HuH-7 (cell line): Measurements from ENCODE around the gene ADAMTS2.
"Not testable (repeated sequence)": the region's sequence is repeated elsewhere in the genome, so short reads cannot be mapped to it uniquely, and the experiment has no call there.

Experiments used
- DNase-seq: peaks from one replicate; pipeline ENCODE4 v3.0.0; 2011; ENCODE audit warnings: low spot score

The ADAMTS2 gene

DNA sequence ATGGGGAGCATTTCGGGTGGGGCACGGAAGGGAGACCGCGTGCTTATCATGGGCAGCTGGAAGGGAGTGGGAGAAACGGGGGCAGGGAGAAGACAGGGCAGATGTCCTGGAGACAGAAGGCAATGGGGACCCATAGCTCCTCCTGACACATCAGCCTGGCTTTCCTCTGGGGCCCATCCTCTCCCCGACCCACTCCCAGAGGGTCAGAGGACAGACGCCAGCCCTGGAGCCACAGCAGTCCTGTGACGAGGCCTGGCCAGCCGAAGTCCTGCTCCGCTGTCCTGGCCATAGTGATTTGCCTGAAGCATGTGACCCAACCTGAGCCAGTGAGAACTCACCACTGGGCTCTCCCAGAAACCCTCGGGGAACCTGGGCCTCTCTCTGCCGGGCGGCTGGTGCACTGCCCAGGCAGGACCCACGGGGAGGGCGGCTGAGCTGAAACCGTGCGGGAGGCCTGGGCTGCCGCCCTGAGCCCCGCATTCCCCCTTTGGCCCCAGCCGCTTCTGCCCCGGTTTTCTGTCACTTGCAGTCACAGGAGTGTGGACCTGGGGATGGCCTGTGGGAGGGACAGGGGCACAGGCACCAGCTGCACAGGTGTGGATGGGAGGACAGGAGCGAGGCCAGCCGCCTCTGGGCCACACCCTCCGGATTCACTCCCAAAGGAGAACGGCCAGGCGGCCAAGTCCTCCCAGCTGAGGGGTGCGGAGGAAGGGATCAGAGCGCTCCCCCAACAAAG is 19.8 kb downstream of the ADAMTS2 start:
- no peak for DNase-seq

DNA sequence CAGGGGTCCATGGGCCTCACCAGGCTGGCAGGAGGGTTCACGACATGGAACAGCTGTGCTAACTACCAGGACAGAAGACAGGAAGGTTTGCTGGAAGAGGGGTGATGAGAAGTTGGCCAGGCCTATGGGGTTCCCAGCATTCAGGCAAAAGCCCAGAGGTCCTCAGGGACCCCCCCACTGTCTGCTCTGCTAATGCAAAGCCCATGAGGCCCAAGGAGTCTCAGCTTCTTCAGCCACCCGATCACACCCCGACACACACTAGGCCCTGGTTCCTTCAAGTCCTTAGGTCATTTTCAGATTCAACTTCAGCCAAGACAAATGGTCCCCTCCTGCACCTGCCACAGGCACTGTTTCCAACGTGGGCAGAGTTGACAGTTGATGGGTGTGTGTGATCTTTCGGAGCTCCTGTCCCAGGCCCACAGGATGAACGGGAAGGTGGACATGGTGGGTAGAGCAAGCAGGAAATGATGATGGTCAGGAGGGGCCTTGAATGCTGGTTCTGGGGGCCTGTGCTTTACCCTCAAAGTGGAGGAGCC is 20.4 kb downstream of the ADAMTS2 start:
- DNase-seq: no peak

DNA sequence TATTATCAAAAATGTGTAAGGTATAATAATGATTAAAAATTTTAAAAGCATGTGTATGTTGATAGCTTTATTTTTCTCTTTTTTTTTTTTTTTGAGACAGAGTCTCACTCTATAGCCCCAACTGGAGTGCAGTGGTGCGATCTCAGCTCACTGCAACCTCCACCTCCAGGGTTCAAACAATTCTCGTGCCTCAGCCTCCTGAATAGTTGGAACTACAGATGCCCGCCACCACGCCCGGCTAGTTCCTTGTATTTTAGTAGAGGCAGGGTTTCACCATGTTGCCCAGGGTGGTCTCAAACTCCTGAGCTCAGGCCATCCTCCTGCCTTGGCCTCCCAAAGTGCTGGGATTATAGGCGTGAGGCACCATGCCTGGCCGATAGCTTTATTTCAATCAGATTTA is 20.9 kb downstream of the ADAMTS2 start:
- not testable (repeated sequence) for DNase-seq

DNA sequence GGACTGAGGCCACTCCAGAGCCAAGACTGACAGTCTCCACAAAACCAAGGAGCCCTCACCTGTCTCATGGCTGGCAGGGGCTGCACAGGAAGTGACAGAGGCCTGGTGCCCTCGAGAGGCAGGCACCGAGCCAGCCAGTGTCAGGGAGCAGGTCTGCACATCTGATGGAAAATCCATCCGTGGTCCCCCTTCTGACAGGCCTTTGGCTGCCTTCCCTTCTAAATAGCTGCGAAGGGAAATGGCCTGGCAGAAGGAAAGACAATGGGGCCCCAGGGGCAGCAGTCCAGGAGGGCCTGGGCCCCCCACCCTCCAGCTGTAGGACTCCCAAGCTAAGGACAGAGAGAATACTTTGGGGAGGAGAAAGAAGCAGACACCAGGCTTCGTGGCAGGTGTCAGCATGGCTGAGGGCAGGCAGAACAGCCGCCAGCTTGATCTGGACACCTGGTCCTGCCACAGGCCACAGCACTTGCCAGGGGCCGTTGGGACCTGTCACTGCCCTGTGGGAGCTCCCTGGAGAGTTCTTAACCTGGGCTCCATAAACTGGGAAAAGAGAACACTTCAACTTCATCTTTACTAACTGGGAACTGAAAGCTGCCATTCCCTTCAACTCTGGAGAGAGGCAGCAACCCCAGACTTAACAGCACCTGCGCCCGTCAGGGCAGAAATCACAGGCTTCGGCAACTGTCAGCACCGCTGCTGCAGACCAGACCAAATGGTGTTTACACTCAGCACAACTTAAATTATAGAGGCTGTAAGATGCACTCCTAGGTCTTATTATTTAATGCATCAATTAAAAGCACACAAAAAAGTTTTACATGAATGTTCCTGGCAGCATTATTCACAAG is 22.0 kb downstream of the ADAMTS2 start:
- no peak for DNase-seq

DNA sequence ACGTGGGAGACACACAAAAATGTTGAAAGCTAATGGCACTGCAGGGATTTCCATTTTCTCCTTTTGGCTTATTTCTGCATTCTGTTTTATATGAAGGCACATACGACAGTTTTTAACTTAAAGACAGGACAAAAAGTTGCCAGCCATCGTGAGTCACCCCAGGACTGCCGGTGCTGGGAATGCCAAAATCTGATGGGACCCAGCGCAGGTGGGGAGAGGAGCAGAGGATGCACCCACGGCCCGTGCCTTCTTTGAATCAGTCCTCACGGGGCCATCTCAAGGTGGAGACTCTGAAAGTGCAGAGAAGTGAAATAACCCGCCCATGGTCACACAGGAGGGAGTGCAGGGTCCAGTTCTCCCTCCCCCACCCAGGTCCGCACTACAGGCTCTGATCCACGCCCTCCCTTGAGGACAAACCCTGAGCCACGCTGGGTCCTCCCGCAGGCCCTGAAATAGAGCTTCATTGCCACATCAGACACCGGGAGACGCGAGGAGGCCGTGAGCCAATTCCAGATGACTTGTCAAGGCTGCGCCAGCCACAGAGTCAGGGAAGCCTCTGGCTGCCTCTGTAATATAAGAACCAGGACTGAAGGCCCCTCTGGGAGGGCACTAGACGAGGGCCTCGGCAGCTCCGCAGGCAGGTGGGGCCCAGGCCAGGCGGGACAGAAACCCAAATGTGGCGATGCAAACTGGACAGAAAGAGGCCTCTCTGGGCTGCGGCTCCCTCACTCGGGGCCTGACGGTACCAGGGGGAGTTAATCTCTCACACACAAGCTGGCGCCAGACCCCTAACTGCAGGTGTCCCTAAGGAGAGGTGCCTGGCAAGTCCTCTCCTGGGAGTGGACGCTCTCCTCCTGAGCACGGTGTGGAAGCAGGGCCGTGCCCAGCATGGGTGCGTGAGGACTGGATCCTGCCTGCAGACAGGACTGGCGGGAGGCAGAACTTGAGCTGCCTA is 22.9 kb downstream of the ADAMTS2 start:
- no peak for DNase-seq

DNA sequence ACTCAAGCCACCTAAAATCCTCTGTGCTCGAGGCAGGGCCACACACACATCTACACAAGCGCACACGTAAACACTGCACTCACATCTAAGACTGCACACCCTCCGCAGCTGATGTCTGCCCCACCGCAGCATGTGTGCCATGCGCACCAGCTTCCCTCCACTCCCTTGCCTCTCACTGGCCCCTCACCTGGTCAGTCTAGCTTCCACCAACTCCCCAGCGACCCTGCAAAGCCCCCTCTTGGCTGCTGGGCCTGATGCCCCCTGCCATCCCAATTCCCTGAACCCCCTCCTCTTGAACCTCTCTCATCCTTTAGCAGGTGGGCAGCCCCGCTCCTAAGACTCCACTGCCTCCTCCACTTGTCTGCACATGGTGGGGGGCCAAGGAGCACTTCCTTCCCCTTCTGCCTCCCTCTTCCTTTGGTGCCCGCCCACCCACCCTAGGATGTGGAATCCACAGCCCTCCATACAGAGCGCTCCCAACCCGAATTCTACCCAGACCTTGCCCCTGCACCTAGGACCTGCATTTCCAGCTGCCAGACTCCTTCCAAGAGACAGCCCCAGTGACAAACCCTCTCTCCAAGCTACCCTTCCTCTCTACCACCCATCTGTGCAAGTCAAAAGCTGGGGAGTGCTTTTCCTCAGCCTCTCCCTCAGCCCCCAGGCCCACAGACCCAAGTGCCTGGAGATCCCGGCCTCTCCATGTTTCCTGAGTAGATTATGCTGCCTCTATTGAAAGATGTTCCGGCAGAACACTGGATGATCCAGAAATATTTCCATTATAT is 23.9 kb downstream of the ADAMTS2 start:
- DNase-seq: no peak

DNA sequence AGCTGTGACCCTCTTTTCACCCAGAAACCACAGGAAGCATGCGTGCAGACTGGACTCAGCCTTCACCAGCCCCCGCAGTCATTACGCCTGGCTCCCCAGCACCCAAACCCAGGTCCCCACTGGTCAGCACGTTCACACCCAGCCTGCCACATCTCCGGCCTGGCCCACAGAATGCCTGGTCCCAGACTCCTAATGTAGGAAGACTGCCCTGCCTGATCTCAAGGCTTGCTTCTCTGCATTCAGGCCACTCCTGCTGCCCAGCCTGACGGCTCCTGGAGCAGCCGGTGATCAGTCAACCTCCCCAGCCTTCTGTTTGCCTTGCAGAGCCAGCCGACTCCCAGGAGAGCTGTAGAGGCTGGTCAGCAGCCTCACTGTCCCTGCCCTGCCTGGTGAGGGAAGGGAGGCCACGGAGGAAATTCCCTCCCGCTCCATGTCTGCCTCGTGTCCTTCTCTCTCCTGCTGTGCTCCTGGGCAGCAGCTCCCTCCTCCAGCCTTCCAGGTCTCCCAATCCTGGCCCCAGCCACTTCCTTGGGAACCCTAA is 25.4 kb downstream of the ADAMTS2 start:
- no peak for DNase-seq

DNA sequence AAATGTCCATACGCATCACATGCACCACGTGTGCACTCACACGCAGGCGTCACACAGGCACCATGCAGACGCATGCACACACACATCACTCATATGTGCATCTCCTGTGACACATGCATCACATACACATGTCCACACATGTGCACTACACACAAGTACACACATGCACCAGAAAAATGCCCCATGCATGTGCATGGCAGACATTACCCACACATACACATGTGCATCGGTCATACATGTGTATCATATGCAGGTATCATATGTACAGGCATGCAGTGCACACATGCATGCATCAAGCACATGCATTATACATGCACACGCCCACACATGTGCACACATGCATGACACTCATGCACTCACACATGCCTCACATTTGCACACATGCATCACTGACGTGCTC is 26.1 kb downstream of the ADAMTS2 start:
- DNase-seq: no peak

DNA sequence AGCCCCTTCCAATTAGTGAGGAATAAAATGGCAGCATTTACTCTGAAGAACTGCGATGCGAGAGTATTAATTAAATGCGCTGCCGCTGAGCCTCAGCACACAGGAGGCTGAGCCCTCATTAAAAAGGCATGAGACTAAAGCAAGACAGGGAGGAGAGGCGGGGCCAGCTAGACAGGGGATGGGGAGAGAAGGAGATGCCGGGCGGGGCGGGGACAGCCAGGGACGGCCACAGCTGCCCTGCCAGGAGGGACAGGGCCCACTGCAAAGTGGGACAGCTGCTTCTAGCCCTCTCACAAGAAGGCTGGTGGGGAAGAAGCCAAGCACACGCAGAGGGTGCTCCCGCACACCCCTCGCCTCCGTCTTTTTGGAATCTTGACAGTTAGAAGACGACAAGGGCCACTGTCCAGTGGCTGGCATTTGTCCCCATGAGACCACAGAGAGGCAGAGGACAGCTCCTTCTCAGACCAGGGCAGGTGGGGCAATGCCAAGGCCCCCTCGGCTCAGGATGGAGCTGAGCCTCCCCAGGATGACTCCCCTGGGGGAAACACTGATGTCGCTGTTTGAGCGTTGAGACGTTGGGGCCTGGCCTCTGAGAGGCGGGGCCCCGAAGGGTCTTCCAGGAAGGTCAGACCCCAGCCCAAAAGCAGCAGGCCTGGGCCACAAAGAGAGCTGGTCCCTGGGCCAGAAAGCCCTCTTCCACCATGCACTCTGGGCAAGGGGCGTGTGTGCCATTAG is 26.9 kb downstream of the ADAMTS2 start:
- DNase-seq: no peak

DNA sequence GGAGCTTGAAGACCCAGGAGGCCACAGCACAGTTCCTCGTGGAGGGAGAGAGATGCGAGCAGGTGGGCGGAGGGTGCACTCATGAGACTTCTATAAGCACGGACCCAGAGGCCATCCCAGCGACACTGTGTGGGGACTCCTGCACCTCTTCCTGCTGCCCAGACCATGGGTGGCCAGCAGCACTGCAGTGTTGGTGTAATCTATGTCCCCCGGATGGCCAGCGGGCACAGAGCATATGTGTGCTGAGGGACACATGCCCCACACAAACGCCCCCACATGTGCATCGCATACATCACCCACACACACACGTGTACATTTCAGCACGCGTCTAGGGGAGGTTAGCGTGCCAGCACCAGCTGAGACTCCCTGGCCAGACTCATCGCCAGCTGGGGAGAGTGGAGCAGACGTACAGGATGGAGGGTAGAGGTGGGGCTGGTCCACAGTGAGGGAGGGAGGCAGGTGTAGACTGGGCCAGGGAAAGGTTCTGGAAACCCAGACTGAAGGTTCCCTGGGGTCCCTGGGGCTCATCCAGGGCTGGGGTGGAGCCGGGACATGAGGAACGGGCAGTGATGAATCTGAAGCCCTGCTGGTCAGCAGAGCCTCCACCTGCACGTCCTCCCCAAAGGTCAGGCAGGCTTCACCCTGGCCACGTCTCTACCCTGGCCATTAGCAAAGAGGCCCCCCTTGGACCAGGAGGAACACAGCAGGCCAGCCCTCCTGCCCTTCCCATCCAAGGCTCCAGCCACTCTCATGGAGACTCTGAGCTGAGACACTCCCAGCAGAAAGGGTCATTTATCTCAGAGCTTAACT is 27.6 kb downstream of the ADAMTS2 start:
- no peak for DNase-seq

DNA sequence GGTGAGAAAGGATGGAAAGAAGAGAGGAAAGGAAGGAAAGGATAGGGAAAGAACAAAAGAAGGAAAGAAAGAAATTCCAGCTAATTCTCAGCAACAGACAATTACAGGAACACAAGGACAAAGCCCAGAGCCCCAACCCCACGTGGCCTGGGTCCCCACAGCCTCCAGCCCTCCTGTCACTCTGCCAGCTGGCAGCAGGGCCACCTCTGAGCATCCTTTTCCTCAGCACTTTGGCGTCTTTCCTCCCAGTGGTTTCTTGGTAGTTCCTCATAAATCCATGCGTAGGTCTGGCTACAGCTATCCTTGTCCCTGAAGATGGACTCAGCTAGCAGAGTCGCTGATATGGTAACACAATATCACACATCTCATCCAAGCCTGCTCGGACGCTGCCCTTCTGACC is 28.3 kb downstream of the ADAMTS2 start:
- DNase-seq: no peak

DNA sequence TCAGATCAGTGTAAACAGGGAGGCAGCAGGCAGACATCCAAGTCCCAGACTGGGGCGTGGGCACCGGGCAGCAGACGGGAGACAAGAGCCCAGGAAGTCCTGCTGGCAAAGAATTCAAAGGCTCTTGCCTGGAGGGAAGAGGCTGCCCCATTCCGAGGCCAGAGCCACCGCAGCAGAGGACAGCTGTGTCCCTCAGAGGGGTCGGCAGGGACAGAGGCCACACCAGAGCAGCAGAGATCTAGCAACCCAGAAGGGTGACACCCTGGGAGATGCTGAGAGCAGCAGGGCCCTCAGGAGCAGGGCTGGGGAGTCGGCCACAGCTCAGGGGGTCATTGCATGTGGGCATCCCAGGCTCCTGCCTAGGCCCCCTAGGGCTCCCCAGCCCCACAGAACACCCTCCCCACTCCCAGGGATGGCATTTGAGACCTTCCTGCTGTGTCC is 29.1 kb downstream of the ADAMTS2 start:
- DNase-seq: no peak

DNA sequence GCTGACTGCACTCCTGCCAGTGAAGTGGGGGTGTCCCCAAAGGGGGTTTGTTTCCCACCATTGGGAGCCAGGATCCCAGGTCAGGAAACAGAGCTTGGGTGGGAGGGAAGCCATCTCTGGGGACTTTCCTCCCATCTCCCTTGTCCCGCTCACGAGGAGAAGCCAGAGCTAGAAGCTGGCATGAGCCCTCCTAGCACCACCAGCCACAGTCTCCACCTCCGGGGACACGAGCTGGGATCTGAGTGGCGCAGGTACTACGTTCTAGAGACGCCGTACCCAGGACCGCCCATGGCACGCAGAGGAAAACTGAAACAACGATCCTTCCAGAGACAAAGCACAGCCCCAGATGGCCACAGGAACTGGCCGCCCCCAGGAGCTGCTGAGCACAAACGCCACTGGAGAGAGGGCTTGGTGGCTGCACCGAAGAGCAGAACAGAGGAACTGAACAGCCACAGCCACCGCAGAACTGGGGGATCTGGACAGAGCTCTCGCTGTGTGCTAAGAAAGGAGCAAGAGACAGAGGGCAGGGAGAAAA is 29.8 kb downstream of the ADAMTS2 start:
- DNase-seq: no peak

DNA sequence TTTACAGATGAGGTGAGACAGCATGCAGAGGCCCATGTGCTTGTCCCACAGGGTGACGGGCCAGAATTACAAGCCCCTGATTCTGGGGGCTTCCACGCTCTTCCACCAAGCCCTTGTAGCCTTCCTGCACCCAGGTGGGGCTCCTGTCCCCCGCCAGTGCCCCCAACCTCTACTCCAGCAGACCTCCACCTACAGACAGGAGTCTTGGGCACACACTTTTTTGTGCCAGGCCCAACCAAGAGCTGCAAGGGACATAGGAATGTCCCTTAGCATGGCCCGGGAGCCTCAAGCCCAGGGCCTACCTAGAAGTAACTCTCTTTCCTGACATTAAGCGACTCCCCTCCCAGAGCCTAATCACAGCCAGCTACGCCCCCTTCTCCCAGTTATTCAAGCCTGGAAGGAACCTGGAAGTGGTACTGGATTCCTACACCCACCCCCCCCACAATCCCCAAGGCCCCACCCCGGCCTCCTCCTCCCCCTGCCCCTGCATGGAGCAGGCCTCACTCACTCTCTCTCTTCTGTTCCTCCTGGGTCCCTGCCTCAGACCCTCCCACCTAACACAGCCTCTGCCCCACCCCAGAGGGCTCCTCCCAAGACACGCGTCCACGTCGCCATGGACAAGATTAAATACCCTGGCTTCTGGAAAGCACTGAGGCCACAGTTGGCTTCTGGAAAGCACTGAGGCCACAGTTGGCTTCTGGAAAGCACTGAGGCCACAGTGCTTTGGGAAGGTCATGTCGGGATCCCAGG is 30.5 kb downstream of the ADAMTS2 start:
- DNase-seq: no peak

DNA sequence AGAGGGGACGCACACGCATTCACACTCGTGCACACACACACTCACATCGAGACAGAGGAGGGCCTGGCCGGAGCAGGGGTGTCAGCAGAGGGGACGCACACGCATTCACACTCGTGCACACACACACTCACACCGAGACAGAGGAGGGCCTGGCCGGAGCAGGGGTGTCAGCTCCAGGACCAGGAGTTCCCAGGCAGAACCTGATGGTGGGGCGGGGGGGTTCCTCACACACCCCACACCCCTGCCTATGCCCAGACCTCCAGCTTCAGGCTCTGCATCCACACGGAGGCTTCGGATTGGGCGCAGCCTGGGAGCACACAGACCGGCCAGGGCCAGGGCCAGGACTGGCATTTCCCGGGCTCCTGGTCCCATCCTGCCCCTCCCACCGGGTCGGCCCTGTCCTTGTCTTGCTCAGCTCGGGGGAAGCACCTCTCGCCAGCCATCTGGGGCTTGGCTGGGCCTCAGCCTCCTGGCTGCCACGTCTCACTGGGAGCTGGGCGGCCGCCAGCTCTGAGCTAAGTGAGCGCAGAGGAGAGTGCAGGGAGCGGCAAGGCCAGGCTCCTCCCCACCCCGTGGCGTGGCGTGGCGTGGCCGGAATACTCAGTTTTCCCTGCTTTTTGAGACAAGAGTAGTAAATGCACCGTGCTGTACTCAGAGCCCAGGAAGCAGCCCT is 31.3 kb downstream of the ADAMTS2 start:
- no peak for DNase-seq

DNA sequence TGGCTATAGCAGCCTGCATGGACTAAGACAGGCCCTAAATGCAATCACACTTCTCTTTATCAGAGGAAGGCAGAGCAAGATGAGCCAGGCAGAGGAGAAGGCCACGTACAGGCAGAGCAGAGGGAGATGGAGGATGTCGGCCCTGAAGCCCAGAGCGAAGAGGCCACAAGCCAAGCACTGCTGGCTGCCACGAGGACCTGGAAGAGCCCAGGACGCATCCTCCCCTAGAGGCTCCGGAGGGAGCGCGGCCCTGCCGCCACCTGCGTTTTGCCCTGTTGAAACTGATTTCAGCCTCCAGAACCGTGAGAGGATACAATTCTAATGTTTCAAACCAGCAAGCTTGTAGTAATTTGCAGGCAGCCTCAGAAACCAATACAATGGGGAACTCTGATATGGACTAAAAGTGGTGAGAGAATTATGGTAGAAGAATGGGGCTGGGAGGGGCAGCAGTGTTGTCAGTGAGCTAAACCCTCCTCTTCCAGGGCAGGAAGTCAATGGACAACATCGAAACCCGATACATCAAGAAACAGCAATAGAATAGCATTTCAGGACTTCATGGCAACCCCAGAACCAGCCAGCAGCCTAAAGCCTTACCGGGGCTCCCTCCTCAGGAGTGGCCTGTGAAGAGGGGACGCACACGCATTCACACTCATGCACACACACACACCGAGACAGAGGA is 32.6 kb downstream of the ADAMTS2 start:
- no peak for DNase-seq

DNA sequence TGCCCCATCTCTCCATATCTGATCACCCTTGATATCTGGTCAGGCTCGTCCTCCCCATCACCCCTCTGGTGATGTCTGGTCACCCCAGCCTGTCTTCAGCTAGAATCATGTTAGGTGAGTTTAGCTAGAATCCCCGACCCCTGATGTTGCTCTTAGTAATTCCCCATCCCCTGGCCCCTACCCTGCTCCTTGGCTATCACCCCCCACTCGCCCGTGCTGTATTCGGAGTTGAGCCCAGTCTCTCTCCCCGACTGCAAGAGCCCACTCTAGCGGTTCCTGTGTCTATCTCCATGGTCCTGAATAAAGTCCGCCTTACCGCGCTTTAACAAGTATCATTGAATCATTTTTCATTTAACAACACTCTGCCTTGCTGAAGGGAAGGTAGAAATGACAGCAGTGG is 33.7 kb downstream of the ADAMTS2 start:
- no peak for DNase-seq
